Kidney (tissue), 14 donors: Measurements from ENCODE around the gene MCRS1. TPM values are rescaled to one million over a fixed set of nuclear protein-coding genes. Genes with fewer than 3 reads are reported as not detected.
"Not testable (repeated sequence)": the region's sequence is repeated elsewhere in the genome, so short reads cannot be mapped to it uniquely, and the experiment has no call there.

ENCODE experiments used
- DNase-seq, 5 donors: peaks; one replicate each; pipeline ENCODE4 v3.0.0-alpha.2; 2013 to 2020
- FAIRE-seq: peaks from 2 replicates; lab custom pipeline; 2012; peaks lifted over from hg19 to GRCh38; lab: Jason Lieb, UNC
- H3K27ac ChIP-seq, 2 donors: one replicate each; pipeline ENCODE4 v1.7.0; 2013; ENCODE audit warnings: low read depth in 2 of 2, low read length in 2 of 2, inconsistent platforms in 1 of 2
- H3K27me3 ChIP-seq: one replicate; pipeline ENCODE4 v1.7.1; 2013; ENCODE audit warnings: low read length, inconsistent platforms; ENCODE audit not compliant: control insufficient read depth, insufficient read depth
- H3K36me3 ChIP-seq, 3 donors: one replicate each; pipeline versions ENCODE4 v1.7.0 to v1.7.1; 2013; ENCODE audit warnings: low read length in 3 of 3, control low read depth in 1 of 3, inconsistent platforms in 1 of 3; ENCODE audit not compliant: insufficient read depth in 3 of 3, control insufficient read depth in 2 of 3
- H3K4me1 ChIP-seq, 3 donors: one replicate each; pipeline versions ENCODE4 v1.7.0 to v1.7.1; 2013; ENCODE audit warnings: low read length in 3 of 3, inconsistent platforms in 1 of 3, low read depth in 1 of 3; ENCODE audit not compliant: control insufficient read depth in 2 of 3, insufficient read depth in 2 of 3
- H3K4me3 ChIP-seq, 3 donors: one replicate each; pipeline versions ENCODE4 v1.7.0 to v1.8.1; 2013; ENCODE audit warnings: low read length in 3 of 3, control low read depth in 1 of 3, inconsistent platforms in 1 of 3
- H3K9ac ChIP-seq, 3 donors: one replicate each; pipeline versions ENCODE4 v1.7.0 to v1.7.1; 2013; ENCODE audit warnings: low read length in 3 of 3, control low read depth in 1 of 3, inconsistent platforms in 1 of 3
- H3K9me3 ChIP-seq, 3 donors: one replicate each; pipeline versions ENCODE4 v1.7.0 to v1.7.1; 2013; ENCODE audit warnings: low read length in 3 of 3, control low read depth in 1 of 3, inconsistent platforms in 1 of 3; ENCODE audit not compliant: control insufficient read depth in 2 of 3, insufficient read depth in 1 of 3
- intact Hi-C: fragments of 100-400 bp; cut with DNase I; formaldehyde crosslinking; loops from one replicate; pipeline ENCODE4 v1.11.1; 2022
- polyA plus RNA-seq: library from polyadenylated mRNA; stranded (reverse); fragments of 350-450 nt; fragmentation: Illumina TruSeq; extraction: RNeasy Lipid Tissue Mini Kit (QIAGEN cat#74804); gene quantifications from one replicate; pipeline ENCODE4 v1.2.3, GENCODE V29; 2014; ENCODE audit warnings: low read depth, low replicate concordance; ENCODE audit not compliant: insufficient read depth
- total RNA-seq: library from RNA; stranded (reverse); fragmentation: NEBNext Ultra II Directional; extraction: Animal tissue kit (Norgen Biotek cat#: 25700); gene quantifications from one replicate; pipeline ENCODE4 v1.2.1, GENCODE V29; 2021
- TF ChIP-seq, protein P1 (sequence below): IDR thresholded peaks from 3 replicates; pipeline ENCODE4 v1.5.1; 2012; ENCODE audit warnings: mild to moderate bottlenecking, moderate library complexity, borderline replicate concordance; ENCODE audit not compliant: insufficient read depth; ENCODE audit errors: extremely low read depth
- donor health status: control.
- donor health status: control.
- donor health status: control.
- donor health status: control.
- donor health status: control.
- donor health status: DM: yes; HTN: yes; CAD: no.
- donor health status: Normal renal cell carcinoma (clear cell type).

Gene MCRS1
- total and polyA plus RNA-seq, 2 donors from 2014 or later: 60.4 to 66.8 TPM

DNA sequence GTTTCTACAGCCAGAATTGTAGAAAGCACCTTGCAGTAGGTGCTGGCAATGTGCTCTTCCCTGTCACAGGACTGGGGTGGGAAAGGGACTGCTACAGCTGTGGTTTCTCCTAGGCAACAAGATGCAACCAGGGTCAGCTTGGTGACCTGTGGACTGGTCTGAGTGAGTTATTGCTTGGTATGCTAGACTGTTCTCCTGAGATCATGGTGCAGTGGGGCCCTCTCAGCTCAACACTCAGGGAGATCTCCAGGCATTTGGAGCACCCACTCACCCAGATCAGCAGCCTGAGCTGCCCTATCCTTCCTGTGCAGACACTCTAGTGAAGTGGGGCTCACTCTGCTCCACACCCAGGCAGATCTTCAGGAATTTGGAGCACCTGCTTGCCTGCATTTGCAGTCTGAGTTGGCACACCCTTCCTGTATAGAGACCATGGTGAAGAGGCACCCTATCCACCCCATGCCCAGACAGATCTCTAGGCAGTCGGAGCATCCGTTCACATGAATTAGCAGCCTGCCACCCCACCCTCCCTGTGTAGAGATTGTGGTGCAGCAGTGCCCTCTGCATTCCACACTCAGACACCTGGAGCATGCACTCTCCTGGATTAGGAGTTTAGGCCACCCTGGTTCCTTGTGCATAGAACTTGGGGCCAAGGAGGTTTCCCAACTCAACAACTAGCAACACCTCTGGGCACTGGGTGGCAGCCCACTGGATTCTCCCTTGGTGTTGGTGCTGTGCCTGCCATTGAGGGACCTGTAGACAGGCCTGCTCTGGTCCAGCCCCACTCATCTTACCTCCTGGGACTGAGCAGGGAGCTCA lies 41.3 kb upstream of the MCRS1 start:
- FAIRE-seq (no peak), DNase-seq (peak in 2 of 5 donors; percentile 36 to 41)
- Histone ChIP-seq H3K27ac (no peak overlapping the region), H3K4me3 (no peak overlapping the region), H3K27me3 (no peaks in the 10 kb centered on the region), H3K9me3 (no peaks in the 10 kb centered on the region), H3K4me1 (peaks cover 0 to 4% (median 0%) of the 10 kb centered on the region in 3 donors), H3K36me3 (no peaks in the 10 kb centered on the region), H3K9ac (no peak overlapping the region)
- TF ChIP-seq, protein P1, sequence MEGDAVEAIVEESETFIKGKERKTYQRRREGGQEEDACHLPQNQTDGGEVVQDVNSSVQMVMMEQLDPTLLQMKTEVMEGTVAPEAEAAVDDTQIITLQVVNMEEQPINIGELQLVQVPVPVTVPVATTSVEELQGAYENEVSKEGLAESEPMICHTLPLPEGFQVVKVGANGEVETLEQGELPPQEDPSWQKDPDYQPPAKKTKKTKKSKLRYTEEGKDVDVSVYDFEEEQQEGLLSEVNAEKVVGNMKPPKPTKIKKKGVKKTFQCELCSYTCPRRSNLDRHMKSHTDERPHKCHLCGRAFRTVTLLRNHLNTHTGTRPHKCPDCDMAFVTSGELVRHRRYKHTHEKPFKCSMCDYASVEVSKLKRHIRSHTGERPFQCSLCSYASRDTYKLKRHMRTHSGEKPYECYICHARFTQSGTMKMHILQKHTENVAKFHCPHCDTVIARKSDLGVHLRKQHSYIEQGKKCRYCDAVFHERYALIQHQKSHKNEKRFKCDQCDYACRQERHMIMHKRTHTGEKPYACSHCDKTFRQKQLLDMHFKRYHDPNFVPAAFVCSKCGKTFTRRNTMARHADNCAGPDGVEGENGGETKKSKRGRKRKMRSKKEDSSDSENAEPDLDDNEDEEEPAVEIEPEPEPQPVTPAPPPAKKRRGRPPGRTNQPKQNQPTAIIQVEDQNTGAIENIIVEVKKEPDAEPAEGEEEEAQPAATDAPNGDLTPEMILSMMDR: no peak
- intact Hi-C loops: no loop called here

DNA sequence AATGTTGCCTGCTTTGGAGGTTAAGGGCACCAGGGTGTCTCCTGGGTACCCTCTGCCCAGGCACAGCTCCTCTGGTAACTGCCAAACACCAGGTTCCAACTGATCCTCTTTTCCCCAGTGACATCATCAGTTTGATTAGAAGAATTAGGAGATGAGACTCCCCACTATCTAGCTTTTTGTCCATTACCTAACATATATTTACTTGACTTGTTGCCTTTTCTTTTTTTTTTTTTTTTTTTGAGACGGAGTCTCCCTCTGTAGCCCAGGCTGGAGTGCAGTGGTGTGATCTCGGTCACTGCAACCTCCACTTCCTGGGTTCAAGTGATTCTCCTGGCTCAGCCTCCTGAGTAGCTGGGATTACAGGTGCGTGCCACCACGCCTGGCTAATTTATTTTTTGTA lies 37.6 kb upstream of the MCRS1 start, which contains the start of gene FAM186B:
Gene FAM186B (minus strand): TSS at position 101 of the 400 bp plus-strand sequence. CDS start 162 bp downstream, outside the sequence.
- intact Hi-C loops, H3K4me1 ChIP-seq, DNase-seq: not testable (repeated sequence)

GRCh38 chr12:49604856-49605255 lies 36.9 kb upstream of the MCRS1 start:
- H3K27me3 ChIP-seq: no peaks in the 10 kb centered on the region
- no peak for FAIRE-seq
- H3K36me3 ChIP-seq: no peaks in the 10 kb centered on the region
- H3K9ac ChIP-seq: no peak overlapping the region
- peaks cover 0 to 4% (median 0%) of the 10 kb centered on the region in 3 donors for H3K4me1 ChIP-seq
- H3K27ac ChIP-seq: no peak overlapping the region
- TF ChIP-seq, protein P1: no peak
- DNase-seq: no peak
- H3K4me3 ChIP-seq: no peak overlapping the region
- H3K9me3 ChIP-seq: no peaks in the 10 kb centered on the region
- intact Hi-C loops: no loop called here

More for the DNA sequence above, 37.6 kb upstream of the MCRS1 start, which contains the start of gene FAM186B:
- H3K4me3 ChIP-seq, FAIRE-seq, H3K27ac ChIP-seq, H3K9ac ChIP-seq, H3K36me3 ChIP-seq, H3K9me3 ChIP-seq, H3K27me3 ChIP-seq: not testable (repeated sequence)

DNA sequence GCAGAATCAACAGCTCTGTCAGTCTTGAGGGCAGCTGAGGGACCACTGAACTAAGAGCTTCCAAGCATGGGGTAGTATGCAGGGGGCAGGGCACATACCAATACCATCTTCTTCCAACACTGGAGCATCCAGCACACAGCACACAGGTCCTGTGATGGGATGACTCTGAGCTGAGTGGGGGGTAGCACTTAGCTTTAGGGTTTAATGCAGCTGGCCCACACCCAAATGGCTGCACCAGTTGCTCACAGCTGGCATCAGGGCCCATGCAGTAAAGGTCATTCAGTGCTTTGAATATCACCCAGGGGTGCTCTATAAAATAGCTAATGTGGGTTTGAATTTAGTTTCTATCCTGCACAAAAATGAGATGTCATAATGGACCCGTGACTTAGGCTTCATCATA lies 35.8 kb upstream of the MCRS1 start:
- Histone ChIP-seq H3K27ac (no peak overlapping the region), H3K4me1 (peaks cover 0 to 4% (median 0%) of the 10 kb centered on the region in 3 donors), H3K27me3 (no peaks in the 10 kb centered on the region), H3K4me3 (no peak overlapping the region), H3K36me3 (no peaks in the 10 kb centered on the region), H3K9ac (no peak overlapping the region), H3K9me3 (no peaks in the 10 kb centered on the region)
- intact Hi-C loops: no loop called here
- TF ChIP-seq, protein P1: no peak
- FAIRE-seq (no peak), DNase-seq (no peak)
